ENCODE results near the gene TBC1D23. TPM values are rescaled to one million over a fixed set of nuclear protein-coding genes. Genes with fewer than 3 reads are reported as not detected.

The TBC1D23 gene
- total and polyA plus RNA-seq, 4 donors: 33.8 to 82.1 (median 47.3) TPM

Other genes with a start within 250 kb of the TBC1D23 start
- gene FILIP1L, start 146.5 kb upstream of the TBC1D23 start, total RNA-seq: 10 to 100 TPM in 1 of 2 donors, 1 to 10 TPM in 1; 8.4 to 18.7 TPM
- gene FILIP1L, start 146.5 kb upstream of the TBC1D23 start, polyA plus RNA-seq (ENCODE audit: insufficient read length in 2 of 2): 1 to 10 TPM; 4.8 to 4.9 TPM
- 10 to 100 TPM; 22.4 to 47.3 TPM for gene NIT2, start 73.8 kb downstream of the TBC1D23 start, total RNA-seq
- 10 to 100 TPM; 46.8 to 48.0 TPM for gene NIT2, start 73.8 kb downstream of the TBC1D23 start, polyA plus RNA-seq (ENCODE audit: insufficient read length in 2 of 2)
- gene TOMM70, start 140.1 kb downstream of the TBC1D23 start, total RNA-seq: 10 to 100 TPM; 54.8 to 90.9 TPM
- gene TOMM70, start 140.1 kb downstream of the TBC1D23 start, polyA plus RNA-seq (ENCODE audit: insufficient read length in 2 of 2): 10 to 100 TPM; 58.7 to 65.8 TPM
- 10 to 100 TPM in 1 of 2 donors, 1 to 10 TPM in 1; 8.3 to 10.7 TPM for gene LNP1, start 140.5 kb downstream of the TBC1D23 start, total RNA-seq
- gene LNP1, start 140.5 kb downstream of the TBC1D23 start, polyA plus RNA-seq (ENCODE audit: insufficient read length in 2 of 2): 10 to 100 TPM; 13.0 to 13.6 TPM
- 10 to 100 TPM; 22.5 to 31.3 TPM for gene TMEM45A, start 231.6 kb downstream of the TBC1D23 start, total RNA-seq
- gene TMEM45A, start 231.6 kb downstream of the TBC1D23 start, polyA plus RNA-seq (ENCODE audit: insufficient read length in 2 of 2): 10 to 100 TPM; 16.7 to 20.4 TPM

Measured in spinal cord (tissue), 4 donors.